GM12865 (cell line): ENCODE measurements around the gene BTRC.

ENCODE experiments used
- DNase-seq: peaks from one replicate; pipeline ENCODE4 v3.0.0; 2010; ENCODE audit warnings: low read depth
- H3K4me3 ChIP-seq: 2 replicates; pipeline ENCODE4 v1.5.1; 2011; ENCODE audit warnings: mild to moderate bottlenecking, low read depth, low read length, control low read depth
- CTCF ChIP-seq: IDR thresholded peaks from 2 replicates; pipeline ENCODE4 v1.5.1; 2011; ENCODE audit warnings: low read length, control low read depth, low read depth, inconsistent platforms; ENCODE audit not compliant: insufficient read depth; ENCODE audit errors: missing control alignments

The BTRC gene

GRCh38 chr10:101538446-101538845 lies 184.5 kb downstream of the BTRC start:
- TF ChIP-seq CTCF: no peak
- no peak for DNase-seq
- no peak overlapping the region for H3K4me3 ChIP-seq

- no peak overlapping the region for H3K4me3 ChIP-seq
- DNase-seq: no peak
- TF ChIP-seq CTCF: no peak
These were observed 191.9 kb downstream of the BTRC start for GRCh38 chr10:101545898-101546297.

- no peak for TF ChIP-seq CTCF
- no peak overlapping the region for H3K4me3 ChIP-seq
- DNase-seq: no peak
These were observed 197.0 kb downstream of the BTRC start for GRCh38 chr10:101550965-101551364.

- H3K4me3 ChIP-seq: no peak overlapping the region
- DNase-seq: no peak
- no peak for TF ChIP-seq CTCF
These were observed 198.5 kb downstream of the BTRC start for GRCh38 chr10:101552442-101552841.

GRCh38 chr10:101557541-101557940 lies 203.6 kb downstream of the BTRC start:
- TF ChIP-seq CTCF: no peak
- H3K4me3 ChIP-seq: no peak overlapping the region
- no peak for DNase-seq

- TF ChIP-seq CTCF: no peak
- peak; percentile 32 for DNase-seq
- no peak overlapping the region for H3K4me3 ChIP-seq
These were observed 204.2 kb downstream of the BTRC start for GRCh38 chr10:101558204-101558603.
